T-helper 2 cell treated with Interferon-gamma antibody and Interleukin-4, amounts not matched to agents 100 ng/mL and 5 ng/mL, for 36 hours (primary cell): Measurements from ENCODE around the gene PIP4K2A. TPM values are rescaled to one million over a fixed set of nuclear protein-coding genes. Genes with fewer than 3 reads are reported as not detected.

Experiments used
- intact Hi-C: fragments of 100-400 bp; cut with micrococcal nuclease; formaldehyde crosslinking; loops from one replicate; pipeline ENCODE4 v1.15.1; 2023
- total RNA-seq: library from RNA; stranded (reverse); gene quantifications from 2 replicates; pipeline ENCODE4 v1.2.3, GENCODE V29; 2022

Gene PIP4K2A
- total RNA-seq, 1 donor from 2014 or later: 115 TPM

- intact Hi-C loops: no loop called here
Observed at GRCh38 chr10:22564060-22564459, 150.3 kb downstream of the PIP4K2A start.

GRCh38 chr10:22561909-22562308 is 152.5 kb downstream of the PIP4K2A start:
- intact Hi-C loops: no loop called here

GRCh38 chr10:22560913-22561239 is 153.5 kb downstream of the PIP4K2A start:
- intact Hi-C loops: no loop called here

- intact Hi-C loops: no loop called here
Observed at GRCh38 chr10:22560096-22560912, 154.1 kb downstream of the PIP4K2A start.

- intact Hi-C loops: no loop called here
Observed at GRCh38 chr10:22557321-22557720, 157.1 kb downstream of the PIP4K2A start.

GRCh38 chr10:22556774-22557173 is 157.6 kb downstream of the PIP4K2A start:
- intact Hi-C loops: no loop called here

GRCh38 chr10:22554461-22555182 is 159.8 kb downstream of the PIP4K2A start:
- intact Hi-C loops: loop anchor here (5.0 kb wide), 1 partner anchor 513 kb away; no protein-coding TSS in a partner anchor

- intact Hi-C loops: loop anchor here (5.0 kb wide), 1 partner anchor 514 kb away; no protein-coding TSS in a partner anchor
Observed at GRCh38 chr10:22553452-22553995, 160.9 kb downstream of the PIP4K2A start.

- intact Hi-C loops: loop anchor here (5.0 kb wide), 1 partner anchor 514 kb away; no protein-coding TSS in a partner anchor
Observed at GRCh38 chr10:22552888-22553378, 161.4 kb downstream of the PIP4K2A start.

GRCh38 chr10:22551681-22552365 is 162.6 kb downstream of the PIP4K2A start:
- intact Hi-C loops: loop anchor here (5.0 kb wide), 1 partner anchor 515 kb away; no protein-coding TSS in a partner anchor

GRCh38 chr10:22550732-22551131 is 163.6 kb downstream of the PIP4K2A start:
- intact Hi-C loops: loop anchor here (1.0 to 5.0 kb wide), 2 partner anchors 439 to 517 kb away; no protein-coding TSS in a partner anchor

GRCh38 chr10:22548344-22548743 is 166.0 kb downstream of the PIP4K2A start:
- intact Hi-C loops: no loop called here

- intact Hi-C loops: no loop called here
Observed at GRCh38 chr10:22545643-22546042, 168.7 kb downstream of the PIP4K2A start.

GRCh38 chr10:22544325-22545068 is 169.9 kb downstream of the PIP4K2A start:
- intact Hi-C loops: no loop called here

GRCh38 chr10:22542773-22543172 is 171.6 kb downstream of the PIP4K2A start:
- intact Hi-C loops: no loop called here

- intact Hi-C loops: no loop called here
Observed at GRCh38 chr10:22541900-22542299, 172.5 kb downstream of the PIP4K2A start.

GRCh38 chr10:22539579-22540298 is 174.6 kb downstream of the PIP4K2A start:
- intact Hi-C loops: no loop called here

- intact Hi-C loops: no loop called here
Observed at GRCh38 chr10:22537810-22538209, 176.6 kb downstream of the PIP4K2A start.

- intact Hi-C loops: no loop called here
Observed at GRCh38 chr10:22536620-22537019, 177.8 kb downstream of the PIP4K2A start.
